Endothelial cell (in vitro differentiated cells): Measurements from ENCODE around the gene RNF34. TPM values are rescaled to one million over a fixed set of nuclear protein-coding genes. Genes with fewer than 3 reads are reported as not detected.

Source experiments
- DNase-seq: peaks from one replicate; pipeline ENCODE4 v3.0.0; 2021; ENCODE audit warnings: low spot score
- H3K27ac Mint-ChIP-seq: one replicate; pipeline ENCODE4 v1.8.0; 2021; ENCODE audit warnings: mixed read lengths, inconsistent platforms; ENCODE audit not compliant: unreplicated experiment
- H3K27me3 Mint-ChIP-seq: one replicate; pipeline ENCODE4 v1.8.0; 2021; ENCODE audit warnings: mild to moderate bottlenecking, moderate library complexity, mixed read lengths, inconsistent platforms; ENCODE audit not compliant: unreplicated experiment
- H3K36me3 Mint-ChIP-seq: one replicate; pipeline ENCODE4 v1.8.0; 2021; ENCODE audit warnings: mild to moderate bottlenecking, low read depth, mixed read lengths, inconsistent platforms; ENCODE audit not compliant: unreplicated experiment
- H3K4me1 Mint-ChIP-seq: one replicate; pipeline ENCODE4 v1.8.0; 2021; ENCODE audit warnings: mild to moderate bottlenecking, mixed read lengths, inconsistent platforms; ENCODE audit not compliant: unreplicated experiment
- H3K4me3 Mint-ChIP-seq: one replicate; pipeline ENCODE4 v1.8.0; 2021; ENCODE audit warnings: mild to moderate bottlenecking, mixed read lengths, inconsistent platforms; ENCODE audit not compliant: unreplicated experiment
- H3K9me3 Mint-ChIP-seq: one replicate; pipeline ENCODE4 v1.8.0; 2021; ENCODE audit warnings: mixed read lengths, inconsistent platforms; ENCODE audit not compliant: unreplicated experiment
- CTCF ChIP-seq: fragments of 200-600 bp; sonication (generic); IDR thresholded peaks from one replicate; pipeline ENCODE4 v1.5.0; 2021; ENCODE audit warnings: antibody characterized with exemption; ENCODE audit not compliant: unreplicated experiment
- microRNA-seq: library from miRNA; unstranded; fragments of <30 nt; microRNA quantifications from one replicate; pipeline ENCODE4, GENCODE V29; 2020; ENCODE audit not compliant: unreplicated experiment
- total RNA-seq: library from RNA; stranded (reverse); fragmentation: NEBNext Ultra II Directional; extraction: Animal tissue kit (Norgen Biotek cat#: 25700); gene quantifications from one replicate; pipeline ENCODE4 v1.2.1, GENCODE V29; 2021; ENCODE audit not compliant: unreplicated experiment

The RNF34 gene
- total RNA-seq, 1 donor from 2014 or later, result 46.5 TPM

DNA sequence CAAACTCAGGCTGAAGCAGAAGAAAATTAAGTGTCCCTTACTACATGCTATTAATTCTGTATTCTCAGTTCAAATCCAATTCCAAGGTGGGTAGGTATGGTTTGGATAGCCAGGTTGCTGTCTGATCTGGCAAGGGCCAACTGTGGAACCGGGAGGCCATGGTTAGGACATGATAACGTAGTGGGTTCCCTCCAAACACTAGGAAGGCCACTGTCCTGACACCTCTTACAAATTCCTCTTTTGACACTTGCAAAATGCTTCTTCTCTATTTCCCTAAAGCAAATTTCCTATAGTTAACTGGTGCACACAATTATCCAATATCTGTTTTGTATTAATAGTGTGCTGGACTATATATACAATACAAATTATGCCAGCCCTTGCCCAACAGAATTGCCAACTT lies 70.8 kb downstream of the RNF34 start:
- TF ChIP-seq CTCF, result no peak
- H3K4me1 Mint-ChIP-seq, result peaks cover 9% of the 10 kb centered on the region
- peaks cover 5% of the 10 kb centered on the region for H3K27me3 Mint-ChIP-seq
- DNase-seq, result no peak
- H3K27ac Mint-ChIP-seq, result no peak overlapping the region
- H3K9me3 Mint-ChIP-seq, result no peaks in the 10 kb centered on the region
- H3K36me3 Mint-ChIP-seq, result peaks cover 4% of the 10 kb centered on the region
- H3K4me3 Mint-ChIP-seq, result no peak overlapping the region

- Mint-ChIP-seq H3K9me3 (no peaks in the 10 kb centered on the region), H3K4me3 (no peak overlapping the region), H3K27me3 (peaks cover 1% of the 10 kb centered on the region), H3K4me1 (peaks cover 3% of the 10 kb centered on the region), H3K36me3 (no peaks in the 10 kb centered on the region), H3K27ac (no peak overlapping the region)
- TF ChIP-seq CTCF, result no peak
- DNase-seq, result no peak
Observed at GRCh38 chr12:121472150-121472905, 72.4 kb downstream of the RNF34 start.

Small RNA genes lying within 50 kb of the gene (microRNA-seq; reads per million reads assigned to microRNA genes)
- gene MIR7107, result not detected

Other genes with a start within 250 kb of the RNF34 start
- gene P2RX4, start 190.0 kb upstream of the RNF34 start, total RNA-seq, result 20.0 TPM
- 44.5 TPM for gene CAMKK2, start 103.4 kb upstream of the RNF34 start, total RNA-seq
- 68.7 TPM for gene ANAPC5, start 47.7 kb upstream of the RNF34 start, total RNA-seq
- 36.7 TPM for gene KDM2B, start 180.9 kb downstream of the RNF34 start, total RNA-seq
- gene ORAI1, start 226.4 kb downstream of the RNF34 start, total RNA-seq, result 35.3 TPM